Subcutaneous abdominal adipose tissue (tissue), 5 donors: Measurements from ENCODE around the gene LNX2.

Experiments
- H3K27ac ChIP-seq: one replicate; pipeline ENCODE4 v1.7.0; 2013; ENCODE audit warnings: low read depth, mild to moderate bottlenecking, inconsistent platforms, low read length, moderate library complexity
- H3K27me3 ChIP-seq, 5 donors: one replicate each; pipeline ENCODE4 v1.7.0; 2013; ENCODE audit warnings: low read length in 5 of 5, inconsistent platforms in 1 of 5; ENCODE audit not compliant: control insufficient read depth in 5 of 5, insufficient read depth in 4 of 5
- H3K36me3 ChIP-seq, 5 donors: one replicate each; pipeline ENCODE4 v1.7.0; 2013; ENCODE audit warnings: low read length in 5 of 5; ENCODE audit not compliant: control insufficient read depth in 5 of 5, insufficient read depth in 5 of 5
- H3K4me1 ChIP-seq, 5 donors: one replicate each; pipeline ENCODE4 v1.7.0; 2013; ENCODE audit warnings: low read length in 5 of 5, mild to moderate bottlenecking in 3 of 5, moderate library complexity in 1 of 5; ENCODE audit not compliant: control insufficient read depth in 5 of 5, insufficient read depth in 5 of 5
- H3K4me3 ChIP-seq, 5 donors: one replicate each; pipeline ENCODE4 v1.7.0; 2013; ENCODE audit warnings: low read length in 5 of 5, low read depth in 1 of 5
- H3K9ac ChIP-seq, 5 donors: one replicate each; pipeline ENCODE4 v1.7.0; 2013; ENCODE audit warnings: low read length in 5 of 5, mild to moderate bottlenecking in 4 of 5, moderate library complexity in 3 of 5
- H3K9me3 ChIP-seq, 5 donors: one replicate each; pipeline ENCODE4 v1.7.0; 2013; ENCODE audit warnings: low read length in 5 of 5; ENCODE audit not compliant: control insufficient read depth in 5 of 5
- donor health status: healthy.
- donor health status: healthy.
- donor health status: healthy.
- donor health status: healthy.
- donor health status: healthy.

Gene LNX2

DNA sequence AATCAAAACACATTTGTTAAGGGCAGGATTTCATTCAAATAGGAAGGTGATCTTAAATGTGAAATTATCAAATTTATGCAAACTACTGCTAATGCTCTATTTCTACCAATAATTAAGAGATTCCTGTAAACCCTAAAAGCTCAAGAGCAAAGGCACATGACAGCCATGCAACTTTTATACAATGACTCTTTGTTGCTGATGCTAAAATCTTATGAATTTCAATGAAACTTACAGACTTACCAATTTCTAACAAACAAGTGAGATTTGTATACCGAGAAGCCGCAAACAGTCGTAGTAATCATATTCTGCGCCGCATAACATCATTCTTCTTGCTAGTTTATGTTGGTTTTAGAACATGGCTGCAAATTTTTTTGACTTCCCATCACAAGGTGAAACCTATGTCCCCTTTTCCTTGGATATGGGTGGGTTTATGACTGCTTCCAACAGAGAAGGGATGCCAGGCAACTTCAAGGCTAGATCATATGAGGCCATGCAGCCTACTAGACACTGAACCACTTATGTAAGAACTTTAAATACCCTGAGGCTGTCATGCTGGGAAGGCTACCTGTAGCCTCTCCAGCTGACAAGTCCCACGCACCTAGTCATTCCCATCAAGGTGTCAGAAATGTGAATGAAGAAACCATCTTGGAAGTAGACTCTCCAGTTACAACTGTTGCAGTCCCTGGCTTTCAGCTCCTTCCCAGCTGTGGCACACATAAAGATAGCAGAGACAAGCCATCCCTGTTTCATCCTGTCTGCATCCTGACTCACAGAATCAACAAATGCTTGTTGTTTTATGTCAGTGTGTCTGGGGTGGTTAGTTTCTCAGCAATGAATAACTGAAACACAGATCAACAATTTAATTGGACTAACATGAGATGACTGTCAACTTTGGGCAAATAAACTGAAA is 42.0 kb downstream of the LNX2 start:
- Histone ChIP-seq H3K27me3 (no peaks in the 10 kb centered on the region), H3K4me3 (no peak overlapping the region), H3K27ac (no peak overlapping the region), H3K9me3 (no peaks in the 10 kb centered on the region), H3K4me1 (peaks cover 0 to under 1% (median 0%) of the 10 kb centered on the region in 5 donors), H3K9ac (no peak overlapping the region), H3K36me3 (peaks cover 0 to 8% (median 4%) of the 10 kb centered on the region in 5 donors)

GRCh38 chr13:27574661-27575060 is 45.7 kb downstream of the LNX2 start:
- no peak overlapping the region for H3K27ac ChIP-seq
- no peak overlapping the region for H3K4me3 ChIP-seq
- H3K4me1 ChIP-seq, result no peaks in the 10 kb centered on the region
- H3K9ac ChIP-seq, result no peak overlapping the region
- no peaks in the 10 kb centered on the region for H3K9me3 ChIP-seq
- H3K27me3 ChIP-seq, result no peaks in the 10 kb centered on the region
- peaks cover 0 to 8% (median 4%) of the 10 kb centered on the region in 5 donors for H3K36me3 ChIP-seq

DNA sequence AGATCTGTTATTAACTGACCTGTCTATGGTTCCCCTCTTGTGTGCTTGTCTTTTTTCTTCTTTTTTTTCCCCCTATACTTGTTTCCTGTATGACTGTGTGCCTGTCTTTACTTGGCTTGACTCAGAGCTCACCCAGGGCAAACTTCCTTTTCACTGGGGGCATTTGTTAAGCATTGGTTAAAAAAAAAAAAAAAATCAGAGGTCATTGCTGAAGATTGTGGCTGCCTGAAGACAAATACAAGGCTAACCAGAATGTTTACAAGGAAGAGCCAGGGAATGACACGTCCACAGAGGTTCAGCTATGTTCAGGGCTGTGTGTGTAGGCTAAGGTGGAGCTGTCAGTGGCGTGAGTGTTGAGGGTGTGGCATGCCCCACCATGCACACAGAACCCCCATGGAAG is 47.1 kb downstream of the LNX2 start:
- Histone ChIP-seq H3K27ac (no peak overlapping the region), H3K27me3 (no peaks in the 10 kb centered on the region), H3K9ac (no peak overlapping the region), H3K4me1 (no peaks in the 10 kb centered on the region), H3K4me3 (no peak overlapping the region), H3K36me3 (peaks cover 5 to 13% (median 9%) of the 10 kb centered on the region in 5 donors), H3K9me3 (no peaks in the 10 kb centered on the region)

DNA sequence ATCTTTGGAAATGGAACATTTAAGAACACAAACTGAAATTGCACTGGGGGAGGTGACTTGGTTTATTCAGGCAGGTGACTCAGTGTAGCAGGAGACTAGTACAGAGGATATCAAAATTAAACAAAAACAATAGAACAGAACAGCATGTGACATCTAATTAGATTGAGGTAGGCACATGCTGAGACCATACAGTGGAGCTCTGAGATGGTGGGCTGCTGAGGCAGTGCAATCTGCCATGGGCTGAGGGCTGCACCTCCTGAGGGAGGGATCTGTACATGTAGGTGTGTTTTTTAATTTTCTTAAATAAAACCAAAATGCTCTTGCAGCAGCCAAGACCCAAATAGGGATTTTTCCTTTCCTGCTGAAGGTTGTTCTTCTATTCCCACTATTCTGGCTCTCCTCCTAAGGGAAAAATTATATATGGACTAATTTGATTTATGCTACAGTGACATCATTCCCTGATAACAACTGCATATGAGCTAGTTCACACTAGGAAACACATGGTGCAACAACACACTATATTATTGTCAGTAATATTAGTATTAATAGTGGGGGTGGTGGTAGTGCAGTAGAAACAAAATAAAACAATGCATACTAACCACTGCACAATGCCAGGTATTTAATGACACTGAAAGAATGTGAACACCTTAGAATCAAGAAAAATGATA is 48.0 kb downstream of the LNX2 start:
- Histone ChIP-seq H3K27ac (no peak overlapping the region), H3K4me1 (no peaks in the 10 kb centered on the region), H3K9ac (no peak overlapping the region), H3K36me3 (peaks cover 11 to 19% (median 16%) of the 10 kb centered on the region in 5 donors), H3K4me3 (no peak overlapping the region), H3K27me3 (no peaks in the 10 kb centered on the region), H3K9me3 (no peaks in the 10 kb centered on the region)

- Histone ChIP-seq H3K27ac (no peak overlapping the region), H3K9ac (no peak overlapping the region), H3K27me3 (no peaks in the 10 kb centered on the region), H3K4me3 (no peak overlapping the region), H3K9me3 (no peaks in the 10 kb centered on the region), H3K4me1 (no peaks in the 10 kb centered on the region), H3K36me3 (peaks cover 24 to 32% (median 30%) of the 10 kb centered on the region in 5 donors)
These were observed 49.4 kb downstream of the LNX2 start for GRCh38 chr13:27570906-27571305.

GRCh38 chr13:27569405-27569804 is 50.9 kb downstream of the LNX2 start:
- no peak overlapping the region for H3K9ac ChIP-seq
- H3K4me1 ChIP-seq, result no peaks in the 10 kb centered on the region
- H3K27me3 ChIP-seq, result no peaks in the 10 kb centered on the region
- peaks cover 28 to 36% (median 33%) of the 10 kb centered on the region in 5 donors for H3K36me3 ChIP-seq
- no peak overlapping the region for H3K27ac ChIP-seq
- no peaks in the 10 kb centered on the region for H3K9me3 ChIP-seq
- H3K4me3 ChIP-seq, result no peak overlapping the region

DNA sequence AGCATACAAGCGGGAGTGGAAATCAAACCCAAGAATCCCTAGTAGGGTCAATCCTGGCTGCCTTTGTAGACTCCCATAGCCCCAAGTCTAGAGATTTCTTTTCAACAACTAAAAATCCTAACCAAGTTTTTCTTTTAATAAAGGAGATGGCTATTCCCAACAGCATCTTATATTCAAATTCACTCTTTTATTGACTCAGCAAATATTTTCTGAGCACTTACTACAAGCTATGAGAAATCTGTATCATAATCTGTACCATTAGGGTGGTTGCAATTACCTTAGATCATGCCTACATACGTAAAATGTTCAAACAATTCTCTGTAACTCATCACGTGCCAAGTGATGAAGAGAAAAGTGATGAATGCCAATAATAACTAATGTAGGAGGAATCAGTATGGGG is 54.5 kb downstream of the LNX2 start:
- H3K27ac ChIP-seq, result no peak overlapping the region
- H3K4me1 ChIP-seq, result no peaks in the 10 kb centered on the region
- no peaks in the 10 kb centered on the region for H3K27me3 ChIP-seq
- no peak overlapping the region for H3K4me3 ChIP-seq
- no peaks in the 10 kb centered on the region for H3K9me3 ChIP-seq
- H3K36me3 ChIP-seq, result peaks cover 32 to 43% (median 40%) of the 10 kb centered on the region in 5 donors
- H3K9ac ChIP-seq, result no peak overlapping the region

GRCh38 chr13:27562457-27562856 is 57.9 kb downstream of the LNX2 start:
- H3K27me3 ChIP-seq, result no peaks in the 10 kb centered on the region
- no peak overlapping the region for H3K4me3 ChIP-seq
- no peaks in the 10 kb centered on the region for H3K4me1 ChIP-seq
- H3K36me3 ChIP-seq, result peaks cover 18 to 28% (median 26%) of the 10 kb centered on the region in 5 donors
- no peak overlapping the region for H3K27ac ChIP-seq
- no peak overlapping the region for H3K9ac ChIP-seq
- H3K9me3 ChIP-seq, result no peaks in the 10 kb centered on the region

DNA sequence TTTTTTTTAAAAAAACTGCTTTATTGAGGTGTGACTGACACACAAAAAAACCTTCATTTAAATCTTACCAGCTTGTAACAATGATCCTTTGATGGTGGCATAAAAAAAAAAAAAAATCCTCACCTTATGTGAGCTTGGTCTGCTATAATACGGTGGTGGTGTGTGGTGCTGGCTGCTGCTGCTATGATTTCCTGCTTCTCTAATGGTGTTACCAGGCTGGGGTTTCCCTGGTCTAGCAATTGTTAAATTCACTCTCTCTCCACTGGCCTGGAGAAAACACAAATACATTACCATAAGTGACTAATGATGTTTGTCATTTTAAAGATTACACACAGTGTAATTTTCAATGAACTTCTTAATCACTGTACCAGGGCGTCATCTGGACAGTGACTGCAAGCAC is 60.6 kb downstream of the LNX2 start:
- Histone ChIP-seq H3K36me3 (peaks cover 5 to 23% (median 11%) of the 10 kb centered on the region in 5 donors), H3K4me1 (no peaks in the 10 kb centered on the region), H3K9ac (no peak overlapping the region), H3K4me3 (no peak overlapping the region), H3K9me3 (no peaks in the 10 kb centered on the region), H3K27me3 (no peaks in the 10 kb centered on the region), H3K27ac (no peak overlapping the region)

- no peaks in the 10 kb centered on the region for H3K4me1 ChIP-seq
- H3K36me3 ChIP-seq, result peaks cover 0 to 35% (median 20%) of the 10 kb centered on the region in 5 donors
- H3K27ac ChIP-seq, result no peak overlapping the region
- no peak overlapping the region for H3K4me3 ChIP-seq
- H3K9me3 ChIP-seq, result no peaks in the 10 kb centered on the region
- no peaks in the 10 kb centered on the region for H3K27me3 ChIP-seq
- H3K9ac ChIP-seq, result no peak overlapping the region
These were observed 64.2 kb downstream of the LNX2 start for GRCh38 chr13:27556109-27556508.
